Stimulated activated CD4-positive, alpha-beta T cell treated with anti-CD3 and anti-CD28 coated beads, Interleukin-2, amount 100 ng/mL, for 24 hours (primary cell): ENCODE measurements around the gene PIP5K1C.
"Not testable (repeated sequence)": the region's sequence is repeated elsewhere in the genome, so short reads cannot be mapped to it uniquely, and the experiment has no call there.

ENCODE experiments used
- DNase-seq, 2 donors: peaks; one replicate each; pipeline ENCODE4 v3.0.0-alpha.2; 2020

Gene PIP5K1C

GRCh38 chr19:3659746-3660112 is 40.5 kb downstream of the PIP5K1C start:
- DNase-seq = no peak

GRCh38 chr19:3658870-3659745 is 41.2 kb downstream of the PIP5K1C start:
- DNase-seq = no peak

GRCh38 chr19:3658004-3658869 is 42.0 kb downstream of the PIP5K1C start:
- DNase-seq = no peak

DNA sequence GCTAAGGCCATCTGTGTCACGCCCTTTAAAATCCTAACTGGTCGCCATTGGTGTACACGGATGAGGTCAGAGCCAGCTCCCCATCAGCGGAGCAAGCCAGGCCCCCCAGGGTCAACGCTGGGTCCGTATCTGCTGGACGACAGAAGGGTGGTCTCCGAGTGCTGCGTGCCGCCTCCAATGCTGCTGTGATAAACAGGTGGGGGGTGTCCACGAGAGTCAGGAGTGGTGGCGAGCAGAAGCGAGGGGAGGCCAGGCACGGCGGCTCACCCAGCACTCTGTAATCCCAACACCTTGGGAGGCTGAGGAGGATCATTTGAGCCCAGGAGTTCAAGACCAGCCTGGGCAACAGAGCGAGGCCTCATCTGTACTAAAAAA is 42.9 kb downstream of the PIP5K1C start:
- no peak for DNase-seq

GRCh38 chr19:3656747-3657394 is 43.4 kb downstream of the PIP5K1C start:
- DNase-seq = no peak

- no peak for DNase-seq
These were observed 44.1 kb downstream of the PIP5K1C start for GRCh38 chr19:3656073-3656746.

DNA sequence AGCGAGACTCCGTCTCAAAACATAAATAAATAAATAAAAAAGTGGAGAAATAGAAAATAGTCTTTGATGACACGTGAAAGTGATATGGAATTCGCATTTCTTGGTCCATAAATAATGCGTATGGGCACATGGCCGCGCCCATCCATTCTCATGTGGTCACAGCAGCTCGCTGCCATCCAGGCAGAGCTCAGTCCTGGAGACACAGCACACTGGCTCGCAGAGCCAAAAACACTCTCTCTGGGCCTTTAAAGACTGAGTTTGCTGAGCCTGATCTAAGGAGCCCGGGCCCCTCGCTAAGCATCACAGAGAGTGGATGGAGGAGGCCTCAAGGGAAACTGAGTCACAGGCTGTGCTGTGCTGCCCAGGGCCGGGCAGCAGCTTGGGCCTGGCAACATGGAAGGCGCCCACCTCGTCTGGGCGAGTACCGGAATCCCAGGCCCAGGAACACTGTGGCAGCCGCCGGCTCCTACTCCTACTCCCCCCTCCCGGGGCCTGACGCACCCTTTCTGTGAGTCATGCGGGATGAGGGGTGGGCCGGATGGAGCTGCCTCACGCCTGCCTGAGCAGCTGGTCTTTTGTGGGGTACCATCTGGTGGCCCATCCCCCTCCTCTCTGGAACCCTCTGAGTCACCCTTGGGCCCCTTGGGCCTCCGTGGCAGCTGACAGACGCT is 44.7 kb downstream of the PIP5K1C start:
- DNase-seq = no peak

- DNase-seq = peak in 1 of 2 donors; percentile 20
These were observed 46.3 kb downstream of the PIP5K1C start for GRCh38 chr19:3653865-3654513.

DNA sequence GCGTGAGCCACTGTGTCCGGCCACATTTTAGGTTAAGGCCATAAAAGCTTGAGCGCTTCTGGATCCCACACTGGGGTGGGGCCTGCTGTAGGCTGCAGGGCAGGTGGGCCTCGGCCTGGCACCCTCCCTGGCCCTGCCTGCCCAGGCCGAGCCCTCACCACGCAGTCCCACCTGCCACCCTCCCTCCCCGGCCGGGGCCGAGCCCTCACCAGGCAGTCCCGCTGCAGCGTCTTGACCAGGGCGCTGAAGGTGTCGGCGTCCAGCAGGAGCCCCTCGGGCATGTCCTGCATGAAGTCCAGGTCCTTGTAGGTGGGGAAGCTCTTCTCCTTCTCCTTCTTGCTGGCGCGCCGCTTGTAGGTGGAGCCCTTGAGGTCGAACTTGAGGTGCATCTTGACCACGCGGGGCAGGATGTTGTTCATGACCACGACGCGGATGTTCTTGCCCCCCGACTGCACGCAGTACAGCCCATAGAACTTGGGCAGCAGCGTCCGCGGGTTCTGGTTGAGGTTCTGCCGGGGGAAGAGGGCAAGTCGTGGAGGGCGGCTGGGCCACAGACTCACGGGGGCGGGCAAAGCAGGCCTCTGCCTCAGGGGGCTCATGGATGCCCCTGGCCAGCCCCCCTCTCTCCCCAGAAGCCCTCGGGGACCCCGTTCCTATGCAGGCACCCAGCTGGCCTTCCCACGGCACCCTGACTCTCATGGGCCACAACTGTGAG is 47.0 kb downstream of the PIP5K1C start:
- DNase-seq = no peak

DNA sequence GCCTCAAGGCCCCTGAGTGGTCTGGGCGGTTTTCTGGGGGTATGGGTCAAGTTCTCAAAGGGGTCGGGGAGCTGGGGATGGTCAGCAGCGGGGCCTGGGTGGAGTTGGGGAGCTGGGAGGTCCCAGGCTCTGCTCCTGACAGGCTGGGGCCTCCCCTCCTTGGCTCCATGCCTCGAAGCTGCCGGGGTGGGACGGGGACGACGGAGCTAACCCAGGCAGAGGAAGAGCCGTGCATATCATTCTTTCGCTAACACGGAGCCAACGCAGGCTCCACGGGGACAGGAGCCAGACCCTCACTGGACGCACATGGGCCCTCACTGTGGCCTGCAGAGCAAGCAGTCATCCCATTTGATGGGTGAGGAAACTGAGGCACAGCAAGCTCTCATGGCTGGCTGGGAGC is 47.8 kb downstream of the PIP5K1C start:
- no peak for DNase-seq

- no peak for DNase-seq
These were observed 48.6 kb downstream of the PIP5K1C start for GRCh38 chr19:3651684-3652083.

- no peak for DNase-seq
These were observed 50.4 kb downstream of the PIP5K1C start for GRCh38 chr19:3649888-3650287.

DNA sequence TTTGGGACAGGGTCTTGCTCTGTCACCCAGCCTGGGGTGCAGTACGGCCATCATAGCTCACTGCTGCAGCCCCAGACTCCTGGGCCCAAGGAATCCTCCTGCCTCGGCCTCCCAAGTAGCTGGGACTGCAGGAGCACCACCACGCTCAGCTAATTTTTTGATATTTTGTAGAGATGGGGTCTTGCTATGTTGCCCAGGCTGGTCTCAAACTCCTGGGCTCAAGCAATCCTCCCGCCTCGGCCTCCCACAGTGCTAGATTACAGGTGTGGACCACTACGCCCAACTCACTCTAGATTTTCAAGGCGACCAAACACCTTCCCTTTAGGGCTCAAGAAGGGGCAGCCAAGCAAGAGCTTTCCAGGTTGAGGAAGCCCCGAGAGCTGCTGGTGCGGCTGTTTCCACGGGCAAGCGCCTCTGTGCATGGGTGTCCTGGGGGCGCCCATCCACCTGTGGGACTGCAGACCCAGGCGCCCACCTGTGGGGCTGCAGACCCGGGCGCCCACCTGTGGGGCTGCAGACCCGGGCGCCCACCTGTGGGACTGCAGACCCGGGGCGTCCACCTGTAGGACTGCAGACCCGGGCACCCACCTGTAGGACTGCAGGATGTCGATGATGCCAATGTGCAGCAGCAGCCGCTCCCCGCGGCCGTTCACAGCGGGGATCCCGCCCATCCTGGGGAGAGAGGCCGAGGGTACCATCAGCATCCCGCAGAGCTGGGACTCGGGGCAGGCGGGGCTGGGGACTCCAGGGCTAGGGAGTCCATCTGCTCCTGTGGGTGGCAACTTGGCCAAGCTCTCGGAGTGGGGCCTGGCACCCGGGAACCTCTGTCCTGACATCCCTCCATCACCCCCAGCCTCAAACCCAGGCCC is 52.0 kb downstream of the PIP5K1C start:
- no peak for DNase-seq

- not testable (repeated sequence) for DNase-seq
These were observed 53.2 kb downstream of the PIP5K1C start for GRCh38 chr19:3647102-3647501.

DNA sequence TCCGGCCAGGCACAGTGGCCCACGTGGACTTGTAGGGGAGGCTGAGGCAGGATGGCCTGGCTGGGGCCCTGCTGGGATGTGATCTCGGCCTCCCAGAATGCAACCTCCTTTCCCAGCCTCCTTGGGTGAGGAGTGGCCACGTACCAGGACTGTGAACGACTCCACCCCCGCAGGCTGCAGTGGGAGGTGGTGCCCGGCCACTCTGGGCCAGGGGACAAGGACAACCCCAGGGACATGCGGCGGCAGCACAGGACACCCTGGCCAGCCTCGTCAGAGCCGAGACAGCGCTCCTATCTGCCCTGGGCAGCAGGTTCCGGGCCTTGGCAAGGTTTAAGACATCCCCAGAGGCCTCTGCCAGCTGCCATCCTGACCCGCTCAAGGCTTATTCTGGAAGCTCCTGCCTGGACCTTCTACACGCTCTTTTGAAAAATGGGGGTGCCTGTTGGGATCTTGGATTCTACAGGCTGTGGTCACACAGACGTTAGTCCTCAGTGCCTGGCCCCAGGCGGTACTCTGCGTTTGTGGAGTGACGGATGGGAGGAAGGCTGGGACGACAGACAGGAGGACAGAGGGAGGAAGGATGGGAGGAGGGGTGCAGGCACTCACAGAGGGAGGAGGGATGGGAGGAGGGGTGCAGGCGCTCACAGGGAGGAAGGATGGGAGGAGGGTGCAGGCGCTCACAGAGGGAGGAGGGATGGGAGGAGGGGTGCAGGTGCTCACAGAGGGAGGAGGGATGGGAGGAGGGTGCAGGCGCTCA is 53.8 kb downstream of the PIP5K1C start:
- no peak for DNase-seq

DNA sequence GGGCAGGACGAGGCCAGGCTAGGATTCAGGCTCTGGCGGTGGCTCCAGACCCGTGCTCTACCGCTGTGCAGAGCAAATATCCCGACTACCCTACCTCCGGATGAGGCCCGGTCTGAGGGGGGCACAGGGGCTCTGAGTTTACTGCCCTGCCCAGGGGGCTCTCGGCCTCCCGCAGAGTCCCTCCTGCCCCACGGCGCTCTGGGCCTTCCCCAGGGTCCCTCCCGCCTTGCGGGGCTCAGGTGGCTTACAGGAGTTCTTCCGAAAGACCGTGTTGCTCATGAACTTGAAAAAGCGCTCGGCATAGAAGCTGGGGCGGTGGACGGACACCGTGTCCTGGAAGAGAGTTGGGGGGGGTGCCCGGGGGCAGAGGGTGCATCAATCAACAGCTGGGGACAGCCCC is 54.5 kb downstream of the PIP5K1C start:
- DNase-seq = no peak

DNA sequence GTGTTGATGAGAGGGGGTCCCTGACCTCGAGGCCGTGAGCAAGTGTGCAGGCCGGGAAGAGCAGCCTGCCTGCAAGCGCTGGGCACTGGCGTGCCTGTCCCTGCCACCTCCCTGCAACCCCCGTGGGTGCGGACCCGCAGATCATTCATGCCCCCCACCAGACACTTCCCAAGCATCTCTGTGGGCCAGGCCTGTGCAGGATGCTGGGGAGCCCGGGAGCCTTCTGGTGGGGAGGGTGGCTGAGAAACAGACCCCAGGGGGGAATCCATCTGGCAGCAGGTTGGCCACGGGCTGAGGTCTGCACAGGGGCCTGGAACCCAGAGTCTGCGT is 55.2 kb downstream of the PIP5K1C start:
- no peak for DNase-seq

DNA sequence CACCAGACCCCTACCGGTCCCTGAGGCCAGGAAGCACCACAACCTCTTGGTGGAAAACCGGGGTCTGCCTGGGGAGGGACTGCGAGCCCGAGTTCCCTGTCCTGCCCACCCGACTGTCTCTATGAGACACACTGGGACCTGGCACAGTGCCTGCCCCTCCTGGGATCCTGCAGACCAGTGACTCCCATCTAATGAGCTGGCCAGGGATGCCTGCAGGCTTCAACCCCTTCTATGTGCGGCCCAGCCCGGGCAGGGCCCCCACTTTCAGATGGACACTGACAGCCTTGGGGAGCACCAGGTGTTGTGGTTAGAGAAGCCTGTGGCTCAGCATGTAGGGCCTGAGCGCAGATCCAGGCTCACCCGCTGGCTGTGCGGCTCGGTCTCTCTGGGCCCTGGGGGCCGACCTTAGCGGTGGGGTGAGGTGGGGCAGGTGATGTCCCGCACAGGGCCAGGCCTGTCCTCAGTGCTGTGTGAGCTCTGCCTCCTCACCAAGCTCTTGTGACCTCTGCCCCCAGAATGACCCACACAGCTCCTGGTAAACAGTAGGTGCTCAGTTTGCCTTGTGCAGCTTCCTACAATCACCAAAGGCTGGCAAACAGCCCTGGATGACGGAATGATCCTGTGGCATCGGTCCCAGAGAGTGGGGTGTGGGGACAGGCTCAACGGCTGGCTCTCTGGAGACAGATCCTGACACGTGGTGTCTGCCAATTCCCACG is 55.8 kb downstream of the PIP5K1C start:
- DNase-seq = no peak
